A673 (cell line): Measurements from ENCODE around the gene FRAS1. TPM values are rescaled to one million over a fixed set of nuclear protein-coding genes. Genes with fewer than 3 reads are reported as not detected.

Experiments
- BruUV-seq: library from RNA; stranded (reverse); fragments of 400-500 nt; replicated peaks from 2 replicates; lab custom pipeline; 2021; lab: Mats Ljungman, UMichigan
- CTCF ChIA-PET: fragments of 300-600 bp; sonication (Branson Sonifier 250); formaldehyde crosslinking; loops from one replicate; lab custom pipeline; 2022; ENCODE audit warnings: antibody characterized with exemption; lab: Charles Lee
- POLR2A ChIA-PET: fragments of 300-600 bp; sonication (Branson Sonifier 250); formaldehyde crosslinking; loops from one replicate; lab custom pipeline; 2022; ENCODE audit warnings: antibody characterized with exemption; ENCODE audit not compliant: low non-redundant PET; lab: Charles Lee
- DNase-seq: peaks from one replicate; pipeline ENCODE4 v3.0.0-alpha.2; 2015; ENCODE audit warnings: low spot score
- H3K27ac ChIP-seq: fragments of 200-600 bp; sonication (generic); 2 replicates; pipeline ENCODE4 v1.5.1; 2016; ENCODE audit warnings: mixed run types, low read depth, mild to moderate bottlenecking, mixed read lengths, antibody characterized with exemption, low read length; ENCODE audit not compliant: poor library complexity, severe bottlenecking
- H3K27me3 ChIP-seq: fragments of 200-600 bp; sonication (generic); replicated peaks from 2 replicates; pipeline ENCODE4 v1.6.1; 2017; ENCODE audit warnings: mixed run types, low read depth, mild to moderate bottlenecking, mixed read lengths, antibody characterized with exemption, low read length; ENCODE audit not compliant: insufficient read depth, poor library complexity
- H3K36me3 ChIP-seq: fragments of 200-600 bp; sonication (generic); 2 replicates; pipeline ENCODE4 v1.6.1; 2016; ENCODE audit warnings: mixed run types, mild to moderate bottlenecking, mixed read lengths, antibody characterized with exemption, low read length; ENCODE audit not compliant: insufficient read depth, poor library complexity, severe bottlenecking
- H3K4me1 ChIP-seq: fragments of 200-600 bp; sonication (generic); 2 replicates; pipeline ENCODE4 v1.6.1; 2017; ENCODE audit warnings: mixed run types, mild to moderate bottlenecking, mixed read lengths, antibody characterized with exemption, low read length; ENCODE audit not compliant: insufficient read depth, poor library complexity, severe bottlenecking
- H3K4me3 ChIP-seq: fragments of 200-600 bp; sonication (generic); 2 replicates; pipeline ENCODE4 v1.5.1; 2016; ENCODE audit warnings: low read depth, mixed run types, mild to moderate bottlenecking, mixed read lengths, low read length; ENCODE audit not compliant: poor library complexity, severe bottlenecking
- H3K9me3 ChIP-seq: fragments of 200-600 bp; sonication (generic); 2 replicates; pipeline ENCODE4 v1.6.1; 2016; ENCODE audit warnings: mixed run types, low read depth, mild to moderate bottlenecking, mixed read lengths, antibody characterized with exemption, low read length; ENCODE audit not compliant: poor library complexity, severe bottlenecking
- EZH2 ChIP-seq: fragments of 200-600 bp; sonication (generic); IDR thresholded peaks from 2 replicates; pipeline ENCODE4 v1.6.1; 2017; ENCODE audit warnings: borderline replicate concordance, low read depth, mild to moderate bottlenecking, mixed read lengths, antibody characterized with exemption, low read length; ENCODE audit not compliant: poor library complexity, severe bottlenecking
- intact Hi-C: fragments of 100-400 bp; cut with micrococcal nuclease; formaldehyde crosslinking; loops from one replicate; pipeline ENCODE4 v1.10.0; 2022; ENCODE audit not compliant: unreplicated experiment
- total RNA-seq: library from RNA; stranded (reverse); gene quantifications from 2 replicates; pipeline ENCODE4 v1.2.3, GENCODE V29; 2021
- TF ChIP-seq, protein P1 (sequence below): fragments of 300-800, 200-600 bp; sonication (generic); conservative IDR thresholded peaks from 2 replicates; pipeline ENCODE4 v1.5.1; 2017; ENCODE audit warnings: low read depth, mild to moderate bottlenecking, antibody characterized with exemption, low read length, moderate library complexity, mixed read lengths

Gene FRAS1
- total RNA-seq, 1 experiment from 2014 or later = 0.06 TPM

DNA sequence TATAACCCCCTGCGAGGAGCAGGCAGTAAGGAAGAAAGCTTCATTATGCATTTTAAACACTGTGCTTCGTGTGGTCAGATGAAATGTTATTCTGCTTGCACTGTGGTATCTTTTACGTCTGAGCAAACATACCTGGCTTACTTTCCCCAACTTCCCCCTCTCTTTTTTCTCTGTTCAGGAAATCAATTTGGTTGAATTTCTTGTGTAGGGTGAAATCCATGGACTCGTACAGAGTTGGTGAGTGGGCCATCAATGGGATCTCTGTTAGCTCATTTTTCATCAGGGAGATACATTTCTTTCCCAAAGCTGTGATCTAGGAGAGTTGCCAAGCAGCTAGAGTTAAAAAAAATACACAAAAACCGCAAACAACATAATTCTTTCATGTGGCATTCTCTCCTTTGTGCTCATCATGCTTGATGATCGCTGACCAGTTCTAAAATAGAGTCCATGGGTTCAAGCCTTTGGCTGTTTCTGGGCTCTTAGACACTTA is 98.5 kb downstream of the FRAS1 start:
- no peak for DNase-seq
- intact Hi-C loops = no loop called here
- CTCF ChIA-PET = no interaction called here
- H3K9me3 ChIP-seq = no peaks in the 10 kb centered on the region
- no peak overlapping the region for H3K4me3 ChIP-seq
- no peaks in the 10 kb centered on the region for H3K27me3 ChIP-seq
- BruUV-seq = no TSS peak
- no peaks in the 10 kb centered on the region for H3K36me3 ChIP-seq
- POLR2A ChIA-PET = no interaction called here
- no peak overlapping the region for H3K27ac ChIP-seq
- TF ChIP-seq, protein P1, sequence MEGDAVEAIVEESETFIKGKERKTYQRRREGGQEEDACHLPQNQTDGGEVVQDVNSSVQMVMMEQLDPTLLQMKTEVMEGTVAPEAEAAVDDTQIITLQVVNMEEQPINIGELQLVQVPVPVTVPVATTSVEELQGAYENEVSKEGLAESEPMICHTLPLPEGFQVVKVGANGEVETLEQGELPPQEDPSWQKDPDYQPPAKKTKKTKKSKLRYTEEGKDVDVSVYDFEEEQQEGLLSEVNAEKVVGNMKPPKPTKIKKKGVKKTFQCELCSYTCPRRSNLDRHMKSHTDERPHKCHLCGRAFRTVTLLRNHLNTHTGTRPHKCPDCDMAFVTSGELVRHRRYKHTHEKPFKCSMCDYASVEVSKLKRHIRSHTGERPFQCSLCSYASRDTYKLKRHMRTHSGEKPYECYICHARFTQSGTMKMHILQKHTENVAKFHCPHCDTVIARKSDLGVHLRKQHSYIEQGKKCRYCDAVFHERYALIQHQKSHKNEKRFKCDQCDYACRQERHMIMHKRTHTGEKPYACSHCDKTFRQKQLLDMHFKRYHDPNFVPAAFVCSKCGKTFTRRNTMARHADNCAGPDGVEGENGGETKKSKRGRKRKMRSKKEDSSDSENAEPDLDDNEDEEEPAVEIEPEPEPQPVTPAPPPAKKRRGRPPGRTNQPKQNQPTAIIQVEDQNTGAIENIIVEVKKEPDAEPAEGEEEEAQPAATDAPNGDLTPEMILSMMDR = no peak
- no peak for TF ChIP-seq EZH2
- H3K4me1 ChIP-seq = no peaks in the 10 kb centered on the region

DNA sequence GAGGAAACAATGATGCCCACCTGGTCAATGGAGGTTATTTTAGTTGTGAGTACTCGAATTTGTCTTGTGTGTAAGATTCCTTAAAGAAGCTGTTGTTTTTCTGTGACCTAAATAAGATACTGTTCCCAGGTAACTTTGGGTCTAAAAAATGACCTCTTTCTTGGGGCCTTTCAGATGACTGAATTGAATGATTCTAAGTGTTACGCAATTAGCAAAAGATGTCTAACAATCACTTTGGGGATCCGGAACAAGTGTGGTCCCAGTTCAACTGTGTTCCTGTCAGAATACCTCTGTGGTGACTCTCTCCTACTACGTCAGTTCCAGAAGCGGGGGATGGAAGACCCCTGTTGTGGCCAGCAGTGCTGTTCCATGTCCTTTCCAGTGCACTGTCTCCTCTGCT is 99.4 kb downstream of the FRAS1 start:
- Histone ChIP-seq H3K36me3 (no peaks in the 10 kb centered on the region), H3K27ac (no peak overlapping the region), H3K4me1 (no peaks in the 10 kb centered on the region), H3K9me3 (no peaks in the 10 kb centered on the region), H3K4me3 (no peak overlapping the region), H3K27me3 (no peaks in the 10 kb centered on the region)
- CTCF ChIA-PET = no interaction called here
- intact Hi-C loops = no loop called here
- TF ChIP-seq EZH2 = no peak
- TF ChIP-seq, protein P1 = no peak
- POLR2A ChIA-PET = interaction anchor here (0.6 kb wide), 1 partner anchor 1403 kb away, joined by 3 read pairs; no protein-coding TSS in a partner anchor
- DNase-seq = no peak
- no TSS peak for BruUV-seq

- no TSS peak for BruUV-seq
- no peak overlapping the region for H3K4me3 ChIP-seq
- H3K27ac ChIP-seq = no peak overlapping the region
- no peaks in the 10 kb centered on the region for H3K9me3 ChIP-seq
- H3K36me3 ChIP-seq = no peaks in the 10 kb centered on the region
- intact Hi-C loops = no loop called here
- H3K4me1 ChIP-seq = no peaks in the 10 kb centered on the region
- DNase-seq = no peak
- H3K27me3 ChIP-seq = no peaks in the 10 kb centered on the region
- TF ChIP-seq, protein P1 = no peak
- TF ChIP-seq EZH2 = no peak
- ChIA-PET POLR2A (no interaction called here), CTCF (no interaction called here)
Measured at GRCh38 chr4:78162342-78162741, 105.2 kb downstream of the FRAS1 start.
